Measurements from ENCODE around the gene TENM3.

TENM3 gene

GRCh38 chr4:182254026-182254780 is 11.0 kb downstream of the TENM3 start:
- H3K4me2 ChIP-seq (ENCODE audit: insufficient read depth, low read length): no peak overlapping the region
- no peaks in the 10 kb centered on the region for H3K27me3 ChIP-seq (ENCODE audit: insufficient read depth, low read length, poor library complexity)
- no peaks in the 10 kb centered on the region for H3K9me3 ChIP-seq (ENCODE audit: insufficient read depth, low read length, severe bottlenecking)
- H3K9ac ChIP-seq (ENCODE audit: low read depth, low read length): no peak overlapping the region
- no peak overlapping the region for H3K4me3 ChIP-seq (ENCODE audit: low read depth in 1 of 2, low read length in 2 of 2)
- no peak for ATAC-seq (ENCODE audit: insufficient read depth, low read depth)
- no peak for DNase-seq
- TF ChIP-seq CTCF (IDR thresholded peaks at IDR 0.05; ENCODE audit: borderline replicate concordance, extremely low read depth, low read length, poor library complexity, severe bottlenecking) (no peak), EZH2 (IDR thresholded peaks at IDR 0.05; ENCODE audit: borderline replicate concordance, low read depth, low read length, severe bottlenecking) (no peak)
- no peaks in the 10 kb centered on the region for H4K20me1 ChIP-seq (ENCODE audit: insufficient read depth, low read length)
- H3K4me1 ChIP-seq (ENCODE audit: insufficient read depth, low read length): no peaks in the 10 kb centered on the region
- no peak overlapping the region for H2AFZ ChIP-seq (ENCODE audit: low read depth, low read length)
- H3K27ac ChIP-seq (ENCODE audit: low read length): no peak overlapping the region
- no peaks in the 10 kb centered on the region for H3K36me3 ChIP-seq (ENCODE audit: insufficient read depth, low read length)
- no peaks in the 10 kb centered on the region for H3K79me2 ChIP-seq (ENCODE audit: insufficient read depth, low read length)

DNA sequence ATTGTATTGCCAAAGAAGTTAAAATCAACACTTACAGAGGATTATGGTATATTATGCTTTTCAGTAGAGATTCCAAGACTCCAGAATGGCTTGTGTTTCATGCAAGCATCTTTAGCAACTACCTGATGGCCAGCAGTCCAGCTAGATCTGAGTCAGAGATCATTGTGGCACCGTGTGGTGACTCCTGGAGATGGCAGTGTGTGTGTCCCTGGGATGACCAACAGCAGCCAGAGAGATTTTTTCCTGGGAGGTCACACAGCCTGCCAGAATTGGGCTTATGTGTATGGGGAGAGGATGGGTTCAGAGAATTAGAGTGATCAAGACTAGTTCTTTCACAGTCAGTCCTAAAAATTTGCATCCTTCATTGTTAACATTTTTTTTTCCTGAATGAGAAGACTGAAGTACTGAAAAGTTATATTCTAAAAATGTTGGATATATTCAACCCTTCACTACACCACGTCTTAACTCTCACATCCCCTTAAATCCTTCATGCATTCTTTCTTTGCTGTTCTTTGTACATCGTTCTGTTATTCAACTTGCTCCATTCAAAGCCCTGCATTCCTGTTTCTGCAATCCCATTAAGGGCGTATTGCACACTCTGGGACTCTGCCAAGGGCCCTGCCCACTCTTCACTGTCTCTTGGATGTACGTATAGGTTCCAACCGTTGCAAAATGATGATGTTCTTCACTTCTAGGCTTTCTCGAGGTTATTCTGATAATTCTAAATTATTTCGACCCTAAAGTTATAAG is 12.4 kb downstream of the TENM3 start:
- DNase-seq: no peak
- no peak overlapping the region for H3K27ac ChIP-seq (ENCODE audit: low read length)
- no peak overlapping the region for H3K9ac ChIP-seq (ENCODE audit: low read depth, low read length)
- ATAC-seq (ENCODE audit: insufficient read depth, low read depth): no peak
- no peaks in the 10 kb centered on the region for H3K79me2 ChIP-seq (ENCODE audit: insufficient read depth, low read length)
- no peaks in the 10 kb centered on the region for H3K9me3 ChIP-seq (ENCODE audit: insufficient read depth, low read length, severe bottlenecking)
- H3K27me3 ChIP-seq (ENCODE audit: insufficient read depth, low read length, poor library complexity): no peaks in the 10 kb centered on the region
- H2AFZ ChIP-seq (ENCODE audit: low read depth, low read length): no peak overlapping the region
- H3K4me2 ChIP-seq (ENCODE audit: insufficient read depth, low read length): no peak overlapping the region
- H3K4me3 ChIP-seq (ENCODE audit: low read depth in 1 of 2, low read length in 2 of 2): no peak overlapping the region
- no peaks in the 10 kb centered on the region for H3K36me3 ChIP-seq (ENCODE audit: insufficient read depth, low read length)
- no peaks in the 10 kb centered on the region for H3K4me1 ChIP-seq (ENCODE audit: insufficient read depth, low read length)
- no peak for TF ChIP-seq EZH2 (IDR thresholded peaks at IDR 0.05; ENCODE audit: borderline replicate concordance, low read depth, low read length, severe bottlenecking)
- TF ChIP-seq CTCF (IDR thresholded peaks at IDR 0.05; ENCODE audit: borderline replicate concordance, extremely low read depth, low read length, poor library complexity, severe bottlenecking): no peak
- H4K20me1 ChIP-seq (ENCODE audit: insufficient read depth, low read length): no peaks in the 10 kb centered on the region

- Histone ChIP-seq H3K27ac (ENCODE audit: low read length) (no peak overlapping the region), H4K20me1 (ENCODE audit: insufficient read depth, low read length) (no peaks in the 10 kb centered on the region), H3K9ac (ENCODE audit: low read depth, low read length) (no peak overlapping the region), H3K4me3 (ENCODE audit: low read depth in 1 of 2, low read length in 2 of 2) (no peak overlapping the region), H3K9me3 (ENCODE audit: insufficient read depth, low read length, severe bottlenecking) (no peaks in the 10 kb centered on the region), H2AFZ (ENCODE audit: low read depth, low read length) (no peak overlapping the region), H3K4me1 (ENCODE audit: insufficient read depth, low read length) (no peaks in the 10 kb centered on the region), H3K79me2 (ENCODE audit: insufficient read depth, low read length) (no peaks in the 10 kb centered on the region), H3K27me3 (ENCODE audit: insufficient read depth, low read length, poor library complexity) (no peaks in the 10 kb centered on the region), H3K4me2 (ENCODE audit: insufficient read depth, low read length) (no peak overlapping the region), H3K36me3 (ENCODE audit: insufficient read depth, low read length) (no peaks in the 10 kb centered on the region)
- no peak for DNase-seq
- no peak for TF ChIP-seq EZH2 (IDR thresholded peaks at IDR 0.05; ENCODE audit: borderline replicate concordance, low read depth, low read length, severe bottlenecking)
- no peak for ATAC-seq (ENCODE audit: insufficient read depth, low read depth)
Measured at GRCh38 chr4:182257016-182257415, 13.8 kb downstream of the TENM3 start.

GRCh38 chr4:182257503-182257902 is 14.3 kb downstream of the TENM3 start:
- Histone ChIP-seq H3K36me3 (ENCODE audit: insufficient read depth, low read length) (no peaks in the 10 kb centered on the region), H3K4me3 (ENCODE audit: low read depth in 1 of 2, low read length in 2 of 2) (no peak overlapping the region), H3K9ac (ENCODE audit: low read depth, low read length) (no peak overlapping the region), H2AFZ (ENCODE audit: low read depth, low read length) (no peak overlapping the region), H4K20me1 (ENCODE audit: insufficient read depth, low read length) (no peaks in the 10 kb centered on the region), H3K4me1 (ENCODE audit: insufficient read depth, low read length) (no peaks in the 10 kb centered on the region), H3K79me2 (ENCODE audit: insufficient read depth, low read length) (no peaks in the 10 kb centered on the region), H3K27ac (ENCODE audit: low read length) (no peak overlapping the region), H3K9me3 (ENCODE audit: insufficient read depth, low read length, severe bottlenecking) (no peaks in the 10 kb centered on the region), H3K4me2 (ENCODE audit: insufficient read depth, low read length) (no peak overlapping the region), H3K27me3 (ENCODE audit: insufficient read depth, low read length, poor library complexity) (no peaks in the 10 kb centered on the region)
- TF ChIP-seq CTCF (IDR thresholded peaks at IDR 0.05; ENCODE audit: borderline replicate concordance, extremely low read depth, low read length, poor library complexity, severe bottlenecking): no peak
- DNase-seq (no peak), ATAC-seq (ENCODE audit: insufficient read depth, low read depth) (no peak)
